Prostate gland (tissue), 2 donors: ENCODE results near the gene CPT2.

ENCODE experiments used
- CTCF ChIP-seq, 4 experiments: fragments of 200-600 bp in 2 of 4; fragments of 450-650 bp in 2 of 4; sonication (generic) in 2 of 4; IDR thresholded peaks; 1 replicate in 3 of 4; 2 replicates in 1 of 4; pipeline ENCODE4 v1.5.1; 2016 to 2019; ENCODE audit warnings: antibody characterized with exemption in 4 of 4, mild to moderate bottlenecking in 2 of 4, moderate library complexity in 2 of 4
- POLR2A ChIP-seq: fragments of 450-650 bp; IDR thresholded peaks from one replicate; pipeline ENCODE4 v1.6.1; 2016; ENCODE audit warnings: antibody characterized with exemption, mild to moderate bottlenecking

- TF ChIP-seq CTCF (IDR thresholded peaks at IDR 0.05) (no peak), POLR2A (no peak)
Measured at GRCh38 chr1:53166366-53166765, 30.3 kb upstream of the CPT2 start.
